Measurements from ENCODE around the gene ZSWIM6.

ZSWIM6 gene

GRCh38 chr5:61549530-61549929, 217.5 kb downstream of the ZSWIM6 start:
- DNase-seq (ENCODE audit: low read depth): no peak

GRCh38 chr5:61551637-61552313, 219.7 kb downstream of the ZSWIM6 start:
- DNase-seq (ENCODE audit: low read depth): no peak

GRCh38 chr5:61559146-61559545, 227.1 kb downstream of the ZSWIM6 start:
- DNase-seq (ENCODE audit: low read depth): no peak

GRCh38 chr5:61559722-61560121, 227.7 kb downstream of the ZSWIM6 start:
- no peak for DNase-seq (ENCODE audit: low read depth)

- no peak for DNase-seq (ENCODE audit: low read depth)
Measured at GRCh38 chr5:61563401-61563800, 231.3 kb downstream of the ZSWIM6 start.

- DNase-seq (ENCODE audit: low read depth): no peak
Measured at GRCh38 chr5:61567337-61567736, 235.3 kb downstream of the ZSWIM6 start.

- DNase-seq (ENCODE audit: low read depth): no peak
Measured at GRCh38 chr5:61569353-61569752, 237.3 kb downstream of the ZSWIM6 start.

GRCh38 chr5:61570767-61571166, 238.7 kb downstream of the ZSWIM6 start:
- no peak for DNase-seq (ENCODE audit: low read depth)

- no peak for DNase-seq (ENCODE audit: low read depth)
Measured at GRCh38 chr5:61572959-61573358, 240.9 kb downstream of the ZSWIM6 start.

- DNase-seq (ENCODE audit: low read depth): peak; percentile 90
Measured at GRCh38 chr5:61575103-61575502, 243.0 kb downstream of the ZSWIM6 start.

GRCh38 chr5:61575581-61575980, 243.5 kb downstream of the ZSWIM6 start:
- no peak for DNase-seq (ENCODE audit: low read depth)

GRCh38 chr5:61576556-61576955, 244.5 kb downstream of the ZSWIM6 start:
- DNase-seq (ENCODE audit: low read depth): no peak

GRCh38 chr5:61578858-61579503, 246.9 kb downstream of the ZSWIM6 start:
- DNase-seq (ENCODE audit: low read depth): peak; percentile 15

- no peak for DNase-seq (ENCODE audit: low read depth)
Measured at GRCh38 chr5:61582205-61582820, 250.3 kb downstream of the ZSWIM6 start.

- DNase-seq (ENCODE audit: low read depth): no peak
Measured at GRCh38 chr5:61582887-61583286, 250.8 kb downstream of the ZSWIM6 start.

GRCh38 chr5:61586096-61587084, 254.3 kb downstream of the ZSWIM6 start:
- DNase-seq (ENCODE audit: low read depth): no peak

- peak; percentile 38 for DNase-seq (ENCODE audit: low read depth)
Measured at GRCh38 chr5:61587125-61587524, 255.1 kb downstream of the ZSWIM6 start.

- DNase-seq (ENCODE audit: low read depth): no peak
Measured at GRCh38 chr5:61588216-61588615, 256.2 kb downstream of the ZSWIM6 start.

GRCh38 chr5:61589946-61590345, 257.9 kb downstream of the ZSWIM6 start:
- no peak for DNase-seq (ENCODE audit: low read depth)

GRCh38 chr5:61590473-61590872, 258.4 kb downstream of the ZSWIM6 start:
- no peak for DNase-seq (ENCODE audit: low read depth)

- DNase-seq (ENCODE audit: low read depth): no peak
Measured at GRCh38 chr5:61591859-61592258, 259.8 kb downstream of the ZSWIM6 start.

- no peak for DNase-seq (ENCODE audit: low read depth)
Measured at GRCh38 chr5:61595426-61595825, 263.4 kb downstream of the ZSWIM6 start.
